ENCODE data around the gene ARHGAP30. TPM values are rescaled to one million over a fixed set of nuclear protein-coding genes. Genes with fewer than 3 reads are reported as not detected.

Gene ARHGAP30
- total RNA-seq, 1 experiment from 2014 or later: 1.7 TPM

DNA sequence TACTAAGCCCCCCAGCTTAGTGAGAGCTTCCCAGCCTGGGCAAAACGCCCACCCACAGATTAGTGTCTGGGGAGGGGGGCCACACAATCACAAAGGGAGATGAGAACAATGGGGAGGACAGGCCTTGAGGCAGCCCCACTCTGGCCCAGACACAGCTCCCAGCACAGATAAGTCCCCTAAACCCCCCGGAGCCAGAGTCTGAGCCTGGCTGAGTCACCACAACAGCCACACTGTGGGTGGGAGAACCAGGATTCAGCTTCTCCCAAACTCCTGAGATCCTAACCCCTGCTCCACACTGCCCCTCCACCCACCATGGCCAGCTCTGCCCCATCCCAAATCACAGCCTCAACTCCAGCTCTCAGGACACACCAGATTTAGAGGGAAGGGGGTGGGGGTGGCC lies 15.5 kb upstream of the ARHGAP30 start:
- CTCF ChIA-PET: interaction anchor here (1.0 to 2.2 kb wide), 2 partner anchors 12 to 32 kb away, joined by 8 to 10 read pairs; partner anchors contain the start of genes NIT1 and PFDN2
- intact Hi-C loops (cut with micrococcal nuclease; ENCODE audit: unreplicated experiment): no loop called here
- Mint-ChIP-seq H3K9me3 (ENCODE audit: low read depth, unreplicated experiment) (no peaks in the 10 kb centered on the region), H3K36me3 (ENCODE audit: insufficient read depth, unreplicated experiment) (peaks cover 80% of the 10 kb centered on the region), H3K27ac (ENCODE audit: unreplicated experiment) (peak overlapping the region; percentile 25), H3K4me3 (ENCODE audit: low read depth, unreplicated experiment) (peak overlapping the region; percentile 77), H3K4me1 (ENCODE audit: low read depth, unreplicated experiment) (peaks cover 100% of the 10 kb centered on the region), H3K27me3 (ENCODE audit: unreplicated experiment) (no peaks in the 10 kb centered on the region)
- DNase-seq: no peak
- BruUV-seq (replicated peaks): no TSS peak
- TF ChIP-seq CTCF (IDR thresholded peaks at IDR 0.05; ENCODE audit: unreplicated experiment): no peak

GRCh38 chr1:161084597-161084988 lies 14.9 kb upstream of the ARHGAP30 start:
- H3K27me3 Mint-ChIP-seq (ENCODE audit: unreplicated experiment): no peaks in the 10 kb centered on the region
- no peak for DNase-seq
- H3K27ac Mint-ChIP-seq (ENCODE audit: unreplicated experiment): peak overlapping the region; percentile 25
- no peaks in the 10 kb centered on the region for H3K9me3 Mint-ChIP-seq (ENCODE audit: low read depth, unreplicated experiment)
- peaks cover 99% of the 10 kb centered on the region for H3K4me1 Mint-ChIP-seq (ENCODE audit: low read depth, unreplicated experiment)
- CTCF ChIA-PET: interaction anchor here (1.1 kb wide), 2 partner anchors 13 kb away, joined by 3 to 4 read pairs; partner anchors contain the start of gene KLHDC9
- peaks cover 82% of the 10 kb centered on the region for H3K36me3 Mint-ChIP-seq (ENCODE audit: insufficient read depth, unreplicated experiment)
- no peak for TF ChIP-seq CTCF (IDR thresholded peaks at IDR 0.05; ENCODE audit: unreplicated experiment)
- BruUV-seq (replicated peaks): no TSS peak
- peak overlapping the region; percentile 77 for H3K4me3 Mint-ChIP-seq (ENCODE audit: low read depth, unreplicated experiment)
- intact Hi-C loops (cut with micrococcal nuclease; ENCODE audit: unreplicated experiment): loop anchor here (5.0 kb wide), 1 partner anchor 37 kb away; the partner anchor contains the start of gene USF1

DNA sequence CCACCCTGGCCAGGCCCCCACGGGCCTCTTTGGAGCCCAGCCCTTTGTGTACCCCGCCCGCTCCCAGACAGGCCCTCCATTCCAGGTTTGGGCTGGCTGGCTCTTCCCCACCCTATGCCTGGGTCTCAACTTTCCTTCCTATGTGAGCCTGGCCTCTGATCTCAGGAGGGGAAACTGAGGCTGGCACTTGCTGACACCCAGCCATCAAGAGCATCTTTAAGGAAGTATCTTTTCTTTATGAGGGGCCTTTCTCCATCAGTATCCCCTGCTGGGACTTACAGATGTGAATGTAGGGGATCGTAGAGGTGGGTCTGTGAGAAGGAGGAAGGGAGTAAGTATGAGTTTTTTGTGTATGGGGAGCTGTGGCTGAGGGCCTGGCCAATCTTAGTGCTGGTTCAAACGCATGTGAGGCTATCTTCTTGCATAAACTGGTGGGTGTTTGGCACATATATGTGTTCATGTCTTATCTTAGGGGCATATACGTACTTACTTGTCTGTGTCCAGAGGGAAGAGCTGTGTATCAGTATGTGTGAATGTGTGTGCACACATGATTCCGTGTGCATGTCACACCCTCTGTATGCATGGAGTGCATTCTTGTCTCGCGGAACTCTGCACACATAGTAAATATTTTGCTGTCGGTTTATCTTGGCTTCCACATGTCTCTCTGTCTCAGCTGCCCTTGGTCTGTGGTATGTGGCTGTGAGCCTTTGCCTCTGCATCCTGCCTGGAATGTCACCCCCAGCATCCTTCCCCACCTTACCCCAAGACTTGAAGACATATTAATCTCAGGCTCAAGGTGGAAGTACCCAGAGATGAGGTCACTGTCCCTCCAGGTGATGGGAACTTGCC lies 14.3 kb upstream of the ARHGAP30 start:
- peak overlapping the region; percentile 77 for H3K4me3 Mint-ChIP-seq (ENCODE audit: low read depth, unreplicated experiment)
- CTCF ChIA-PET: interaction anchor here (1.1 to 2.0 kb wide), 5 partner anchors 9 to 86 kb away, joined by 3 to 5 read pairs (median 4); partner anchors contain the start of gene KLHDC9
- peaks cover 82% of the 10 kb centered on the region for H3K36me3 Mint-ChIP-seq (ENCODE audit: insufficient read depth, unreplicated experiment)
- no peaks in the 10 kb centered on the region for H3K27me3 Mint-ChIP-seq (ENCODE audit: unreplicated experiment)
- H3K27ac Mint-ChIP-seq (ENCODE audit: unreplicated experiment): peak overlapping the region; percentile 25
- BruUV-seq (replicated peaks): TSS peak; percentile 67
- no peaks in the 10 kb centered on the region for H3K9me3 Mint-ChIP-seq (ENCODE audit: low read depth, unreplicated experiment)
- H3K4me1 Mint-ChIP-seq (ENCODE audit: low read depth, unreplicated experiment): peaks cover 93% of the 10 kb centered on the region
- intact Hi-C loops (cut with micrococcal nuclease; ENCODE audit: unreplicated experiment): loop anchor here (2.0 to 5.0 kb wide), 2 partner anchors 13 to 37 kb away; partner anchors contain the start of gene USF1
- no peak for DNase-seq
- TF ChIP-seq CTCF (IDR thresholded peaks at IDR 0.05; ENCODE audit: unreplicated experiment): no peak

DNA sequence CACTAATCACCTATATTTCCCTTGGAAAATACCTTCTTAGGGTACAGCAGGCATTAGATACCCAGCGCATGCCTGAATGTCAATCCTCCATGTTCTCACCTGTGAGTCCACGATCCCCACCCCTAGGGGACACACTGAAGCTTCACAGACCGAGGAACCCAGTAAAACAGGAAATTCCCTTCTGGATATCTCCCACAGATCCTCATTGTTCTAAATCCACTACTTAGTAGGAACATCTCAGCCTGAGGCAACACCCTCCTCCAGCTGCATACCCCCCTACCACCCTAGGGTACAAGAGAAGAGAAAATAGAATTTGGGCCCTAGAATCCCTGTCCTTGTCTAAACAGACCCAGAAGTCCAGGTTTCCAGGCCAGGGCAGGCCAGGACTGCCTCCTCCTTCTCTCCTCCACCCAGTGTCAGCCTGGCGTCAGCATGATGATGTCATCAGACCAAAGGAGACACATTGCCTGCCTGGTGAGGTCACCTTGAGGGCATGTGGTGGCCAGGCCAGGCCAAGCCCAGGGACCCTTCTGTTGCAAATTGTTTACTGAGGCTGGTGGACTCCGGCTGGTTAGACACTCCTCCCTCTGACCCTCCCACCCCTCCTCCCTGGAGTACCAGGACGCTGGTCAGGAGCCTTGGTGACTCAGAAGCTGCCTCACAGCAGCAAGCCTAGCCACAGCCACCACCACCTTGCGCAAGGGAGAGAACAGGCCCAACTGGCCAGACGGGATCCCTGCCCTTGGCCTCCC lies 13.5 kb upstream of the ARHGAP30 start:
- peaks cover 85% of the 10 kb centered on the region for H3K4me1 Mint-ChIP-seq (ENCODE audit: low read depth, unreplicated experiment)
- H3K27ac Mint-ChIP-seq (ENCODE audit: unreplicated experiment): peak overlapping the region; percentile 25
- no peaks in the 10 kb centered on the region for H3K27me3 Mint-ChIP-seq (ENCODE audit: unreplicated experiment)
- peak overlapping the region; percentile 77 for H3K4me3 Mint-ChIP-seq (ENCODE audit: low read depth, unreplicated experiment)
- DNase-seq: peak; percentile 99
- CTCF ChIA-PET: interaction anchor here (0.7 to 2.0 kb wide), 5 partner anchors 10 to 85 kb away, joined by 3 to 5 read pairs (median 4); partner anchors contain the start of gene USF1
- no TSS peak for BruUV-seq (replicated peaks)
- TF ChIP-seq CTCF (IDR thresholded peaks at IDR 0.05; ENCODE audit: unreplicated experiment): no peak
- H3K36me3 Mint-ChIP-seq (ENCODE audit: insufficient read depth, unreplicated experiment): peaks cover 76% of the 10 kb centered on the region
- intact Hi-C loops (cut with micrococcal nuclease; ENCODE audit: unreplicated experiment): loop anchor here (2.0 to 5.0 kb wide), 2 partner anchors 14 to 36 kb away; partner anchors contain the start of gene USF1
- H3K9me3 Mint-ChIP-seq (ENCODE audit: low read depth, unreplicated experiment): no peaks in the 10 kb centered on the region

Data from Calu3 (cell line).